HUES6 (cell line): ENCODE data around the gene CIB2.

Source experiments
- H3K27ac ChIP-seq: 2 replicates; pipeline ENCODE4 v1.7.0; 2013; ENCODE audit warnings: low read depth, mild to moderate bottlenecking, low read length, inconsistent platforms
- H3K27me3 ChIP-seq: 2 replicates; pipeline ENCODE4 v1.6.1; 2013; ENCODE audit warnings: low read length; ENCODE audit not compliant: control insufficient read depth, insufficient read depth
- H3K36me3 ChIP-seq: 2 replicates; pipeline ENCODE4 v1.6.1; 2013; ENCODE audit warnings: low read length; ENCODE audit not compliant: control insufficient read depth, insufficient read depth
- H3K4me1 ChIP-seq: 2 replicates; pipeline ENCODE4 v1.6.1; 2013; ENCODE audit warnings: low read length; ENCODE audit not compliant: control insufficient read depth, insufficient read depth
- H3K4me3 ChIP-seq: 2 replicates; pipeline ENCODE4 v1.5.1; 2013; ENCODE audit warnings: low read depth, low read length
- H3K9ac ChIP-seq: one replicate; pipeline ENCODE4 v1.6.1; 2013; ENCODE audit warnings: mild to moderate bottlenecking, low read length
- H3K9me3 ChIP-seq: 2 replicates; pipeline ENCODE4 v1.6.1; 2013; ENCODE audit warnings: low read depth, low read length; ENCODE audit not compliant: control insufficient read depth, insufficient read depth

Gene CIB2

GRCh38 chr15:78061963-78062427, 69.2 kb downstream of the CIB2 start:
- H3K27me3 ChIP-seq = no peaks in the 10 kb centered on the region
- H3K4me3 ChIP-seq = no peak overlapping the region
- no peak overlapping the region for H3K9ac ChIP-seq
- H3K27ac ChIP-seq = no peak overlapping the region
- H3K9me3 ChIP-seq = no peaks in the 10 kb centered on the region
- peaks cover 12% of the 10 kb centered on the region; the same call in 1 of the 2 replicates for H3K4me1 ChIP-seq
- H3K36me3 ChIP-seq = no peaks in the 10 kb centered on the region

GRCh38 chr15:78060232-78060631, 71.0 kb downstream of the CIB2 start:
- Histone ChIP-seq H3K4me1 (peaks cover 15% of the 10 kb centered on the region), H3K9ac (no peak overlapping the region), H3K4me3 (no peak overlapping the region), H3K36me3 (no peaks in the 10 kb centered on the region), H3K27me3 (no peaks in the 10 kb centered on the region), H3K9me3 (no peaks in the 10 kb centered on the region), H3K27ac (no peak overlapping the region)

GRCh38 chr15:78059110-78059839, 72.0 kb downstream of the CIB2 start:
- Histone ChIP-seq H3K9me3 (no peaks in the 10 kb centered on the region), H3K4me1 (peaks cover 15% of the 10 kb centered on the region), H3K27ac (no peak overlapping the region), H3K9ac (no peak overlapping the region), H3K36me3 (no peaks in the 10 kb centered on the region), H3K4me3 (no peak overlapping the region), H3K27me3 (no peaks in the 10 kb centered on the region)

GRCh38 chr15:78058401-78058935, 72.8 kb downstream of the CIB2 start:
- Histone ChIP-seq H3K27ac (no peak overlapping the region), H3K27me3 (no peaks in the 10 kb centered on the region), H3K36me3 (peaks cover 3% of the 10 kb centered on the region; the same call in 1 of the 2 replicates), H3K4me3 (no peak overlapping the region), H3K9me3 (no peaks in the 10 kb centered on the region), H3K4me1 (peaks cover 15% of the 10 kb centered on the region), H3K9ac (no peak overlapping the region)

GRCh38 chr15:78057803-78058202, 73.4 kb downstream of the CIB2 start:
- Histone ChIP-seq H3K4me1 (peaks cover 15% of the 10 kb centered on the region), H3K9ac (no peak overlapping the region), H3K27me3 (no peaks in the 10 kb centered on the region), H3K9me3 (no peaks in the 10 kb centered on the region), H3K27ac (no peak overlapping the region), H3K4me3 (no peak overlapping the region), H3K36me3 (peaks cover 5% of the 10 kb centered on the region; the same call in 1 of the 2 replicates)

- Histone ChIP-seq H3K36me3 (peaks cover 5% of the 10 kb centered on the region; the same call in 1 of the 2 replicates), H3K9ac (no peak overlapping the region), H3K9me3 (no peaks in the 10 kb centered on the region), H3K27ac (no peak overlapping the region), H3K4me3 (no peak overlapping the region), H3K4me1 (peaks cover 17% of the 10 kb centered on the region), H3K27me3 (no peaks in the 10 kb centered on the region)
These were observed 74.5 kb downstream of the CIB2 start for GRCh38 chr15:78056714-78057269.

GRCh38 chr15:78055919-78056713, 75.1 kb downstream of the CIB2 start:
- Histone ChIP-seq H3K4me3 (no peak overlapping the region), H3K36me3 (peaks cover 5% of the 10 kb centered on the region; the same call in 1 of the 2 replicates), H3K27me3 (no peaks in the 10 kb centered on the region), H3K9me3 (no peaks in the 10 kb centered on the region), H3K9ac (no peak overlapping the region), H3K27ac (no peak overlapping the region), H3K4me1 (peaks cover 16% of the 10 kb centered on the region)

GRCh38 chr15:78054966-78055365, 76.3 kb downstream of the CIB2 start:
- Histone ChIP-seq H3K9ac (no peak overlapping the region), H3K27me3 (no peaks in the 10 kb centered on the region), H3K4me1 (peaks cover 16% of the 10 kb centered on the region), H3K27ac (no peak overlapping the region), H3K9me3 (no peaks in the 10 kb centered on the region), H3K36me3 (peaks cover 5% of the 10 kb centered on the region; the same call in 1 of the 2 replicates), H3K4me3 (no peak overlapping the region)
